Activated CD8-positive, alpha-beta T cell treated with anti-CD3 and anti-CD28 coated beads for 36 hours (primary cell): ENCODE measurements around the gene ETF1. TPM values are rescaled to one million over a fixed set of nuclear protein-coding genes. Genes with fewer than 3 reads are reported as not detected.

ENCODE experiments used
- ATAC-seq: fragments of 200-7000 bp; cut with Tn5 transposase; one replicate; pipeline ENCODE4 v1.10.0; 2021; ENCODE audit warnings: mild to moderate bottlenecking, moderate library complexity
- CTCF ChIA-PET: fragments of 350-600 bp; sonication (Branson Sonifier 250); formaldehyde crosslinking; loops from one replicate; lab custom pipeline; 2021; ENCODE audit warnings: antibody characterized with exemption; lab: Charles Lee
- POLR2A ChIA-PET: fragments of 350-600 bp; sonication (Branson Sonifier 250); formaldehyde crosslinking; loops from one replicate; lab custom pipeline; 2021; ENCODE audit warnings: antibody characterized with exemption; lab: Charles Lee
- DNase-seq: peaks from one replicate; pipeline ENCODE4 v3.0.0-alpha.2; 2020
- H3K27ac Mint-ChIP-seq: one replicate; pipeline ENCODE4 v1.8.0; 2021; ENCODE audit warnings: mild to moderate bottlenecking, mixed read lengths
- H3K27me3 Mint-ChIP-seq: one replicate; pipeline ENCODE4 v1.8.0; 2021; ENCODE audit warnings: mixed read lengths
- H3K36me3 Mint-ChIP-seq: one replicate; pipeline ENCODE4 v1.8.0; 2021; ENCODE audit warnings: low read depth, mixed read lengths
- H3K4me1 Mint-ChIP-seq: one replicate; pipeline ENCODE4 v1.8.0; 2021; ENCODE audit warnings: low read depth, mixed read lengths
- H3K4me3 Mint-ChIP-seq: one replicate; pipeline ENCODE4 v1.8.0; 2021; ENCODE audit warnings: mild to moderate bottlenecking, moderate library complexity, mixed read lengths
- H3K9me3 Mint-ChIP-seq: one replicate; pipeline ENCODE4 v1.8.0; 2021; ENCODE audit warnings: mixed read lengths
- intact Hi-C: fragments of 100-400 bp; cut with micrococcal nuclease; formaldehyde crosslinking; loops from one replicate; pipeline ENCODE4 v1.10.0; 2022
- total RNA-seq, 2 experiments: library from RNA; stranded (reverse); gene quantifications; one replicate each; pipeline ENCODE4 v1.2.3, GENCODE V29; 2021
- TF ChIP-seq, protein P1 (sequence below): fragments of 200-600 bp; IDR thresholded peaks from one replicate; pipeline ENCODE4 v1.8.0; 2022; ENCODE audit warnings: antibody characterized with exemption, mild to moderate bottlenecking

Gene ETF1
- total RNA-seq, 2 experiments from 2014 or later, result 154 to 161 TPM

DNA sequence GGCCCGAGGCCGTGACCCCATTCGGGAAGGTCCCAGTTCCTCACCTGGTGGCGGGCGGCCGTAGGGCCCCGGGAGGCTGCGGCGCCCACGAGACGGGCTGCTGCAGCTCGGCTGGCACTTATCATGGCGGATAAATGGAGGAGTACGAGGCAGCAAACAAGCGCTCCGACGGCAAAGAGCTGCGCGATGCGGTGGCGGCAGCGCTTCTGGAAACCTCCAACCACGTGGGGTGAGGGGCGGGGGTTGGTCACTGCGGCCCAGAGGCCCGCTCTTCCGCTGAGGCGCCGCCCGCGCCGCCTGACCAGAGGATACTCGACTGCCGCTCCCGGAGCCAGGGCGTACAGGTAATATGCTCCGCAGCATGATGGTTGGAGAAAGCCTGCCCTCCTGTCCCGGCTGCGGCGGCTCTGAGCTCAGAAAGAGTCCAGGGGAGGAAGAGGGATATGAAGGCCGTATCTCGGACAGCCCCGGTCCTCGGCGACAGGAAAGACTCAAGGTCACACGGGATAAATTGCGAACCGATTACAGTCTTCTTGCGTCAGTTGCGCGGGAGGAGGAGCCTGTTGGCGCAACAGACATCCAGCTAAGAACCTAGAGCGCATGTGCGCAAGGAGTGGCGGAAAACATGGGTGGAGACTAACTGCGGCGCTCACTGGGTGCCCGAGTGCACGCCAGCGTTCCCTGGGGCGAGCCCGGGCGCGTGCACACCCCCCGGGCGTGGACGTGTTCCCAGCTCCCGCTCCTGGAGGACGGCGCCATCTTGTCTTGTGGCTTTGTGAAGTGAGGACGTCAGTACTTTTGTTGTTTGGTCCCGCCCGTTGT, 32.4 kb upstream of the ETF1 start, which contains the start of gene HSPA9:
Gene HSPA9 (minus strand): TSS at position 208 of the 822 bp plus-strand sequence. CDS start 83 bp downstream, at position 125.
- Mint-ChIP-seq H3K9me3 (peaks cover 6% of the 10 kb centered on the region), H3K4me3 (peak within 1 kb of the TSS; percentile 98), H3K27me3 (no peaks in the 10 kb centered on the region), H3K27ac (peak within 1 kb of the TSS; percentile 100), H3K4me1 (peaks cover 34% of the 10 kb centered on the region), H3K36me3 (peaks cover 44% of the 10 kb centered on the region)
- ChIA-PET CTCF (interaction anchor here (0.8 to 1.9 kb wide), 10 partner anchors 8 to 224 kb away, joined by 3 to 7 read pairs (median 3); partner anchors contain the start of genes EGR1 and ETF1), POLR2A (interaction anchor here (0.5 to 5.1 kb wide), 25 partner anchors 9 to 719 kb away, joined by 3 to 36 read pairs (median 4); partner anchors contain the start of genes EGR1 and ETF1)
- ATAC-seq (peak; percentile 89), DNase-seq (peak; percentile 99)
- intact Hi-C loops, result loop anchor here (1.0 to 10.0 kb wide), 2 partner anchors 32 to 689 kb away; partner anchors contain the start of gene ETF1
- TF ChIP-seq, protein P1, sequence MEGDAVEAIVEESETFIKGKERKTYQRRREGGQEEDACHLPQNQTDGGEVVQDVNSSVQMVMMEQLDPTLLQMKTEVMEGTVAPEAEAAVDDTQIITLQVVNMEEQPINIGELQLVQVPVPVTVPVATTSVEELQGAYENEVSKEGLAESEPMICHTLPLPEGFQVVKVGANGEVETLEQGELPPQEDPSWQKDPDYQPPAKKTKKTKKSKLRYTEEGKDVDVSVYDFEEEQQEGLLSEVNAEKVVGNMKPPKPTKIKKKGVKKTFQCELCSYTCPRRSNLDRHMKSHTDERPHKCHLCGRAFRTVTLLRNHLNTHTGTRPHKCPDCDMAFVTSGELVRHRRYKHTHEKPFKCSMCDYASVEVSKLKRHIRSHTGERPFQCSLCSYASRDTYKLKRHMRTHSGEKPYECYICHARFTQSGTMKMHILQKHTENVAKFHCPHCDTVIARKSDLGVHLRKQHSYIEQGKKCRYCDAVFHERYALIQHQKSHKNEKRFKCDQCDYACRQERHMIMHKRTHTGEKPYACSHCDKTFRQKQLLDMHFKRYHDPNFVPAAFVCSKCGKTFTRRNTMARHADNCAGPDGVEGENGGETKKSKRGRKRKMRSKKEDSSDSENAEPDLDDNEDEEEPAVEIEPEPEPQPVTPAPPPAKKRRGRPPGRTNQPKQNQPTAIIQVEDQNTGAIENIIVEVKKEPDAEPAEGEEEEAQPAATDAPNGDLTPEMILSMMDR, result no peak

DNA sequence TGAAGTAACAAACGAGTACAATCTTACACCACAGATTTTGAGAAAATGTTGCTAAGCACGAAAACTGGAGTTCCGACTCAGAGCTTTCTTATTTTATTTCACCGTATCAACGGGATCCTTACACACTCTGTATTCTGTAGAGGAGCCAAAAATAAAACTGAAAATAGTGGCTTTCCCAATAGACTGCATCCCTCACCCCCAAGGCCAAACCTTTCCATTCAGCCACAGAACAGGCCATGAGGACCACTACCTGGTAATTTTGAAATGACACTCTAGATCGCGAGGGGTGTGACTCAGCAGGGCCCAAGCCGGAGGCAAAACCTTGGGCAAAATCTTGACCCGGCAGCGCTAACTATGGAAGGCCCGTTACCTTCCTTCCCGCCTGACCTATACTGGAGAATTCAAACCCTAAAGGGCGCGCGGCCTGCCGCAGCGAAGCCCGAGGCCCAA, 31.7 kb upstream of the ETF1 start:
- TF ChIP-seq, protein P1, result no peak
- H3K27ac Mint-ChIP-seq, result peak overlapping the region; percentile 100
- H3K4me1 Mint-ChIP-seq, result peaks cover 40% of the 10 kb centered on the region
- peaks cover 6% of the 10 kb centered on the region for H3K9me3 Mint-ChIP-seq
- H3K36me3 Mint-ChIP-seq, result peaks cover 51% of the 10 kb centered on the region
- intact Hi-C loops, result loop anchor here (1.0 to 10.0 kb wide), 2 partner anchors 31 to 690 kb away; partner anchors contain the start of gene ETF1
- DNase-seq (no peak), ATAC-seq (no peak)
- CTCF ChIA-PET, result interaction anchor here (0.9 to 1.9 kb wide), 5 partner anchors 22 to 223 kb away, joined by 3 to 7 read pairs (median 3); partner anchors contain the start of gene ETF1
- no peaks in the 10 kb centered on the region for H3K27me3 Mint-ChIP-seq
- H3K4me3 Mint-ChIP-seq, result peak overlapping the region; percentile 98
- POLR2A ChIA-PET, result interaction anchor here (0.5 to 5.1 kb wide), 14 partner anchors 10 to 624 kb away, joined by 3 to 36 read pairs (median 5); partner anchors contain the start of genes EGR1 and ETF1

DNA sequence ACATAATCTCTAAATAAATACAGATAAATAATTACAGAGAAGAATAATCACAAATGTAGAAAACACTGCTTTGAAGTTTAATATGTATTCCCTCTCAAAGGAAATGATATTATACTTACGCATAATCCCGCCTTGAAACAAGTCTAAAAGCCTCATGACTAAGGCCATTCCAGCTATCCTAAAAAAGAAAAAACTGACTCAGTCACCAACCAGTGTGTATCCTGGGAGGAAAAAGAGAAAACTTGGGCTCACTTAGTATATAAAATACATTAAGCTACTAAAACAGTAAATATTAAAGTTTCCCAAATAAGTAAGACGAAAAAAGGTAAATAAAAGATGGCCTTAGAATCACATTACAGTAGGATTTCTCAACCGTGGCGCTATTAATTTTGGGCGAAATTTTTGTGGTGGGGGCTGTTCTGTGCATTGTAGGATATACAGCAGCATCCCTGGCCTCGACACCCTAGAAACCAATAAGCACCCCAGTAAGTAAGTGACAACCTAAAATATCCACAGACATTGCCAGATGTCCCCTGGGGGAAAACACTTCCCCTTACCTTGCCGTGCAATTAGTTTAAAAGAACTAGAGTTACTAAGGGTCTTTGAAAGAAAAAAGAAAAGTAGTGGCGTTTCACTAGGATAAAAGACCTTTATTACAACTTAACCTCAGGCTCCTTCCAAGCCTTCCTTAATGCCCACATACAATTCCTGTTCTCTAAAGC, 31.1 kb upstream of the ETF1 start:
- ATAC-seq, result no peak
- ChIA-PET POLR2A (interaction anchor here (0.7 to 5.1 kb wide), 14 partner anchors 9 to 719 kb away, joined by 3 to 31 read pairs (median 4); partner anchors contain the start of genes EGR1, ETF1, KDM3B and MATR3), CTCF (interaction anchor here (0.9 to 1.9 kb wide), 5 partner anchors 21 to 170 kb away, joined by 3 to 7 read pairs (median 3); no protein-coding TSS in a partner anchor)
- H3K27me3 Mint-ChIP-seq, result no peaks in the 10 kb centered on the region
- peaks cover 56% of the 10 kb centered on the region for H3K36me3 Mint-ChIP-seq
- intact Hi-C loops, result loop anchor here (10.0 kb wide), 1 partner anchor 691 kb away; no protein-coding TSS in a partner anchor
- no peak for DNase-seq
- peak overlapping the region; percentile 100 for H3K27ac Mint-ChIP-seq
- TF ChIP-seq, protein P1, result no peak
- H3K9me3 Mint-ChIP-seq, result peaks cover 6% of the 10 kb centered on the region
- H3K4me1 Mint-ChIP-seq, result peaks cover 44% of the 10 kb centered on the region
- peak overlapping the region; percentile 98 for H3K4me3 Mint-ChIP-seq

GRCh38 chr5:138573223-138573622, 30.2 kb upstream of the ETF1 start:
- peaks cover 52% of the 10 kb centered on the region for H3K4me1 Mint-ChIP-seq
- H3K36me3 Mint-ChIP-seq, result peaks cover 65% of the 10 kb centered on the region

More at GRCh38 chr5:138573223-138573622, 30.2 kb upstream of the ETF1 start:
- intact Hi-C loops, result loop anchor here (10.0 kb wide), 1 partner anchor 692 kb away; no protein-coding TSS in a partner anchor
- TF ChIP-seq, protein P1, result no peak
- H3K27me3 Mint-ChIP-seq, result no peaks in the 10 kb centered on the region
- ATAC-seq, result no peak
- peak overlapping the region; percentile 98 for H3K4me3 Mint-ChIP-seq
- DNase-seq, result no peak
- H3K27ac Mint-ChIP-seq, result peak overlapping the region; percentile 83
- POLR2A ChIA-PET, result interaction anchor here (0.9 to 5.1 kb wide), 7 partner anchors 8 to 720 kb away, joined by 3 to 31 read pairs (median 4); partner anchors contain the start of genes KDM3B and MATR3
- H3K9me3 Mint-ChIP-seq, result peaks cover 6% of the 10 kb centered on the region
- CTCF ChIA-PET, result interaction anchor here (1.0 to 1.9 kb wide), 3 partner anchors 25 to 48 kb away, joined by 3 to 7 read pairs (median 3); no protein-coding TSS in a partner anchor
